GM19328 (cell line): ENCODE results near the gene DAZAP1.

ENCODE experiments used
- ATAC-seq: cut with Tn5 transposase; IDR thresholded peaks from one replicate; pipeline ENCODE4 v1.9.1; 2021; ENCODE audit warnings: mild to moderate bottlenecking, moderate library complexity; ENCODE audit not compliant: unreplicated experiment

The DAZAP1 gene

GRCh38 chr19:1377176-1377964 is 30.0 kb upstream of the DAZAP1 start:
- ATAC-seq = no peak

- ATAC-seq = no peak
Measured at GRCh38 chr19:1377965-1378785, 29.2 kb upstream of the DAZAP1 start.

GRCh38 chr19:1379126-1379905 is 28.1 kb upstream of the DAZAP1 start:
- no peak for ATAC-seq

GRCh38 chr19:1379961-1380489 is 27.4 kb upstream of the DAZAP1 start:
- ATAC-seq = no peak

- ATAC-seq = no peak
Measured at GRCh38 chr19:1382250-1382649, 25.1 kb upstream of the DAZAP1 start.

GRCh38 chr19:1383017-1383311 is 24.4 kb upstream of the DAZAP1 start:
- ATAC-seq = no peak

GRCh38 chr19:1383312-1384084 is 23.9 kb upstream of the DAZAP1 start, which contains the start of gene NDUFS7:
TSS of gene NDUFS7 (plus strand) at chr19:1383907. CDS start at chr19:1383927, 20 bp downstream.
- ATAC-seq = peak; percentile 69

- no peak for ATAC-seq
Measured at GRCh38 chr19:1384085-1384462, 23.3 kb upstream of the DAZAP1 start.

- ATAC-seq = no peak
Measured at GRCh38 chr19:1384478-1385110, 22.8 kb upstream of the DAZAP1 start.

- ATAC-seq = no peak
Measured at GRCh38 chr19:1385816-1386215, 21.6 kb upstream of the DAZAP1 start.

- no peak for ATAC-seq
Measured at GRCh38 chr19:1386945-1387683, 20.3 kb upstream of the DAZAP1 start.

- ATAC-seq = no peak
Measured at GRCh38 chr19:1387684-1388636, 19.4 kb upstream of the DAZAP1 start.

GRCh38 chr19:1388637-1389026 is 18.8 kb upstream of the DAZAP1 start:
- ATAC-seq = no peak

- no peak for ATAC-seq
Measured at GRCh38 chr19:1389033-1389940, 18.1 kb upstream of the DAZAP1 start.

GRCh38 chr19:1390890-1391423 is 16.4 kb upstream of the DAZAP1 start:
- no peak for ATAC-seq

- ATAC-seq = no peak
Measured at GRCh38 chr19:1392407-1392806, 15.0 kb upstream of the DAZAP1 start.
